H9 (cell line): ENCODE measurements around the gene ODC1. TPM values are rescaled to one million over a fixed set of nuclear protein-coding genes. Genes with fewer than 3 reads are reported as not detected.

Experiments
- DNase-seq: peaks from one replicate; pipeline ENCODE4 v3.0.0-alpha.2; 2017
- H2AFZ ChIP-seq: one replicate; pipeline ENCODE4 v1.6.1; 2013; ENCODE audit warnings: mild to moderate bottlenecking, low read length, control low read depth, moderate library complexity
- H2AK5ac ChIP-seq: 2 replicates; pipeline ENCODE4 v1.6.1; 2013; ENCODE audit warnings: low read length, control low read depth, mixed read lengths; ENCODE audit not compliant: insufficient read length
- H2BK120ac ChIP-seq: one replicate; pipeline ENCODE4 v1.6.1; 2013; ENCODE audit warnings: low read depth, mild to moderate bottlenecking, low read length, control low read depth, inconsistent platforms; ENCODE audit not compliant: poor library complexity, severe bottlenecking
- H2BK12ac ChIP-seq: 2 replicates; pipeline ENCODE4 v1.6.1; 2013; ENCODE audit warnings: low read length, control low read depth, mixed read lengths, low read depth; ENCODE audit not compliant: insufficient read length
- H2BK15ac ChIP-seq: 2 replicates; pipeline ENCODE4 v1.6.1; 2013; ENCODE audit warnings: low read depth, low read length, control low read depth
- H2BK20ac ChIP-seq: one replicate; pipeline ENCODE4 v1.6.1; 2013; ENCODE audit warnings: low read depth, mild to moderate bottlenecking, low read length, control low read depth, inconsistent platforms; ENCODE audit not compliant: poor library complexity, severe bottlenecking
- H2BK5ac ChIP-seq: 2 replicates; pipeline ENCODE4 v1.6.1; 2013; ENCODE audit warnings: low read length, control low read depth, mixed read lengths; ENCODE audit not compliant: insufficient read length
- H3K14ac ChIP-seq: 2 replicates; pipeline ENCODE4 v1.6.1; 2013; ENCODE audit warnings: low read length, control low read depth; ENCODE audit not compliant: insufficient read depth
- H3K18ac ChIP-seq: 2 replicates; pipeline ENCODE4 v1.6.1; 2013; ENCODE audit warnings: low read depth, mild to moderate bottlenecking, mixed read lengths, low read length, control low read depth; ENCODE audit not compliant: insufficient read length
- H3K23ac ChIP-seq: 2 replicates; pipeline ENCODE4 v1.6.1; 2013; ENCODE audit warnings: low read length, control low read depth, mixed read lengths, low read depth; ENCODE audit not compliant: insufficient read length
- H3K23me2 ChIP-seq: 2 replicates; pipeline ENCODE4 v1.6.1; 2013; ENCODE audit warnings: low read depth, mild to moderate bottlenecking, mixed read lengths, low read length, control low read depth; ENCODE audit not compliant: insufficient read length, poor library complexity, severe bottlenecking
- H3K27ac ChIP-seq: 2 replicates; pipeline ENCODE4 v1.5.1; 2013; ENCODE audit warnings: low read length, control low read depth, mixed read lengths, low read depth; ENCODE audit not compliant: insufficient read length
- H3K27me3 ChIP-seq: 2 replicates; pipeline ENCODE4 v1.6.1; 2013; ENCODE audit warnings: low read length, control low read depth, inconsistent platforms; ENCODE audit not compliant: insufficient read depth
- H3K4ac ChIP-seq: 2 replicates; pipeline ENCODE4 v1.6.1; 2013; ENCODE audit warnings: low read depth, mild to moderate bottlenecking, control low read depth, inconsistent platforms, low read length, moderate library complexity
- H3K4me1 ChIP-seq: 2 replicates; pipeline ENCODE4 v1.6.1; 2013; ENCODE audit warnings: low read length, control low read depth, inconsistent platforms; ENCODE audit not compliant: insufficient read depth
- H3K4me2 ChIP-seq: 2 replicates; pipeline ENCODE4 v1.6.1; 2013; ENCODE audit warnings: low read length, control low read depth, mixed read lengths; ENCODE audit not compliant: insufficient read length, insufficient read depth
- H3K56ac ChIP-seq: 2 replicates; pipeline ENCODE4 v1.6.1; 2013; ENCODE audit warnings: low read depth, mild to moderate bottlenecking, mixed read lengths, low read length, control low read depth; ENCODE audit not compliant: insufficient read length
- H3K79me1 ChIP-seq: 2 replicates; pipeline ENCODE4 v1.6.1; 2013; ENCODE audit warnings: low read depth, mild to moderate bottlenecking, moderate library complexity, low read length, control low read depth, inconsistent platforms; ENCODE audit not compliant: insufficient read depth, poor library complexity, severe bottlenecking
- H3K79me2 ChIP-seq: 2 replicates; pipeline ENCODE4 v1.6.1; 2013; ENCODE audit warnings: low read length, control low read depth, inconsistent platforms; ENCODE audit not compliant: insufficient read depth
- H3K9ac ChIP-seq: 2 replicates; pipeline ENCODE4 v1.6.1; 2013; ENCODE audit warnings: low read length, control low read depth, mixed read lengths; ENCODE audit not compliant: insufficient read length; ENCODE audit errors: extremely low read depth
- H3K9me3 ChIP-seq: one replicate; pipeline ENCODE4 v1.6.1; 2013; ENCODE audit warnings: low read depth, low read length, inconsistent platforms; ENCODE audit not compliant: control insufficient read depth
- H3T11ph ChIP-seq: one replicate; pipeline ENCODE4 v1.6.1; 2013; ENCODE audit warnings: mild to moderate bottlenecking, low read length, control low read depth, inconsistent platforms
- H4K20me1 ChIP-seq: one replicate; pipeline ENCODE4 v1.6.1; 2013; ENCODE audit not compliant: control insufficient read depth, insufficient read length, insufficient read depth
- H4K5ac ChIP-seq: 2 replicates; pipeline ENCODE4 v1.6.1; 2013; ENCODE audit warnings: low read depth, mild to moderate bottlenecking, mixed read lengths, low read length, control low read depth; ENCODE audit not compliant: insufficient read length
- H4K8ac ChIP-seq: replicated peaks from 2 replicates; pipeline ENCODE4 v1.6.1; 2013; ENCODE audit warnings: low read length, control low read depth, mixed read lengths, low read depth; ENCODE audit not compliant: insufficient read length
- H4K91ac ChIP-seq: 2 replicates; pipeline ENCODE4 v1.6.1; 2013; ENCODE audit warnings: low read depth, mild to moderate bottlenecking, moderate library complexity, mixed read lengths, low read length, control low read depth; ENCODE audit not compliant: insufficient read length
- H3K27ac Mint-ChIP-seq, 3 experiments: 2 replicates in 2 of 3; 3 replicates in 1 of 3; pipeline ENCODE4 v1.8.0; 2020 to 2021; ENCODE audit warnings: mixed read lengths in 3 of 3, mild to moderate bottlenecking in 1 of 3, moderate library complexity in 1 of 3
- H3K27me3 Mint-ChIP-seq: 2 replicates; pipeline ENCODE4 v1.8.0; 2021; ENCODE audit warnings: low read depth, mild to moderate bottlenecking, moderate library complexity, mixed read lengths
- H3K36me3 Mint-ChIP-seq, 3 experiments: 2 replicates in 2 of 3; 3 replicates in 1 of 3; pipeline ENCODE4 v1.8.0; 2020 to 2021; ENCODE audit warnings: low read depth in 3 of 3, mixed read lengths in 3 of 3; ENCODE audit not compliant: insufficient read depth in 1 of 3
- H3K4me1 Mint-ChIP-seq, 2 experiments: 2 replicates each; pipeline ENCODE4 v1.8.0; 2020; ENCODE audit warnings: mixed read lengths in 2 of 2
- H3K4me3 Mint-ChIP-seq, 2 experiments: 2 replicates in 1 of 2; 3 replicates in 1 of 2; pipeline ENCODE4 v1.8.0; 2020 to 2021; ENCODE audit warnings: mild to moderate bottlenecking in 2 of 2, mixed read lengths in 2 of 2, moderate library complexity in 1 of 2
- H3K9me3 Mint-ChIP-seq, 2 experiments: 2 replicates in 1 of 2; 3 replicates in 1 of 2; pipeline ENCODE4 v1.8.0; 2020; ENCODE audit warnings: mild to moderate bottlenecking in 2 of 2, mixed read lengths in 2 of 2, moderate library complexity in 1 of 2
- CTCF ChIP-seq: fragments of 200-600 bp; sonication (generic); conservative IDR thresholded peaks from 3 replicates; pipeline ENCODE4 v1.8.0; 2021; ENCODE audit warnings: antibody characterized with exemption, mild to moderate bottlenecking
- WGBS: extraction: QIAGEN DNeasy Blood & Tissue Kit; methylation state at CpG from one replicate; pipeline ENCODE4 v1.1.7; 2013; ENCODE audit warnings: missing lambda C conversion rate, low lambda C conversion rate, mixed read lengths; ENCODE audit not compliant: insufficient read length; ENCODE audit errors: extremely low coverage; 5-methylcytosine and 5-hydroxymethylcytosine counted together
- total RNA-seq: library from RNA; stranded (reverse); gene quantifications from 2 replicates; pipeline ENCODE4 v1.2.1, GENCODE V29; 2021

ODC1 gene
- total RNA-seq, 1 experiment from 2014 or later: 48.3 TPM

GRCh38 chr2:10433264-10433946 is 14.7 kb downstream of the ODC1 start:
- Histone ChIP-seq H3K27me3 (no peaks in the 10 kb centered on the region), H2AK5ac (no peak overlapping the region), H2BK12ac (no peak overlapping the region), H3K23ac (no peak overlapping the region), H2BK20ac (no peak overlapping the region), H2BK15ac (no peak overlapping the region), H2BK120ac (no peak overlapping the region), H3K18ac (no peak overlapping the region), H3K4me1 (no peaks in the 10 kb centered on the region), H3K4ac (no peak overlapping the region), H3K4me2 (no peak overlapping the region), H3K23me2 (no peaks in the 10 kb centered on the region), H3K79me1 (no peaks in the 10 kb centered on the region), H4K8ac (no peak overlapping the region), H3K9me3 (no peaks in the 10 kb centered on the region), H3K27ac (no peak overlapping the region), H4K91ac (no peak overlapping the region), H2AFZ (no peak overlapping the region), H3K56ac (no peak overlapping the region), H4K5ac (no peak overlapping the region), H3K14ac (no peak overlapping the region), H3K9ac (no peak overlapping the region), H3T11ph (no peak overlapping the region), H2BK5ac (no peak overlapping the region), H4K20me1 (no peaks in the 10 kb centered on the region), H3K79me2 (no peaks in the 10 kb centered on the region)
- no peaks in the 10 kb centered on the region for H3K36me3 Mint-ChIP-seq
- H3K9me3 Mint-ChIP-seq: peaks cover 0 to 4% of the 10 kb centered on the region in 2 experiments; a peak in 1 of 5 replicates
- 100% methylated on average over 6 of the region's 10 CpGs for WGBS
- peaks cover 16% of the 10 kb centered on the region for H3K27me3 Mint-ChIP-seq
- no peak for TF ChIP-seq CTCF
- DNase-seq: no peak
- H3K4me3 Mint-ChIP-seq: peak overlapping the region in 1 of 2 experiments; percentile 64; a peak in 3 of 5 replicates
- peaks cover 6% of the 10 kb centered on the region in 2 experiments; a peak in 3 of 4 replicates for H3K4me1 Mint-ChIP-seq
- peak overlapping the region in 2 of 3 experiments; percentile 23 to 35; a peak in 1 of 7 replicates for H3K27ac Mint-ChIP-seq
